ENCODE results near the gene JOSD1. TPM values are rescaled to one million over a fixed set of nuclear protein-coding genes. Genes with fewer than 3 reads are reported as not detected.

Gene JOSD1
- total RNA-seq, 1 donor, result 61.2 TPM

DNA sequence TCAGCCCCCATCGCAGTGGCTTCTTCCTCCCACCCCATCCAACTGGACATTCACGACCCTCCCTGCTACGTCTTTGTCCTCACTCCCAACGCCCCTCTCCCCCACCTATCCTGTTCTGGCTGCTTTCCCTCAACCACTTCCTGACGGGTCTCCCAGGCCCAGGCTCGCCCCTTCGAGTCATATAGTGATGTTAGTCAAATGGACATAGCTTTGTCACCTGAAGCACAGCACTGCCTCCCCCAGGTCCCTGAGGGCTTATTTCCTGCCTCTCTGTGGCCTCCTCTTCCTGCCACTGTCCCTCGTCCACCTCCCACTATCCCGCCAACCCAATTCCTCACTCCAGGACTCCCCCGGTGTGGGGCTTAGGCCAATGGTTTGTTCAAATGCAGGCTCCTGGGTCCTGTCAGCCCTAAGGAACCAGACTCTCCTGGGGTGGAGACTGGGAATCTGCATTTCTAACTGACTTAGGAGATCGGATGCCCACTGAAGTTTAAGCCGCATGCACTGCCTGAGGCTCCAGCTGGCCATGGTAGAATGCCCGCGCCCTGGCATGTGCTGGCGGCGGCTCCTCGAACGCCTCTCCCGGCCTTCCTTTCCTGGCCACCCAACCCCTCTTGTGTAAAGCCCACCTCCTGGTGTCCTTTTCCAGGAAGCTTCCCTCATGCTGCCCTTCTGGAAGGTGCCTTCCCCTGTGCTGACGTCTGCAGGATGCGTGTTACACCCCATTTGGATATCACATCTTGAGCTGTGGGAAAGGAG lies 36.7 kb upstream of the JOSD1 start:
- DNase-seq (ENCODE audit: low read depth), result no peak
- H3K4me3 ChIP-seq (ENCODE audit: low read depth, low read length), result no peak overlapping the region
- TF ChIP-seq, protein P1, sequence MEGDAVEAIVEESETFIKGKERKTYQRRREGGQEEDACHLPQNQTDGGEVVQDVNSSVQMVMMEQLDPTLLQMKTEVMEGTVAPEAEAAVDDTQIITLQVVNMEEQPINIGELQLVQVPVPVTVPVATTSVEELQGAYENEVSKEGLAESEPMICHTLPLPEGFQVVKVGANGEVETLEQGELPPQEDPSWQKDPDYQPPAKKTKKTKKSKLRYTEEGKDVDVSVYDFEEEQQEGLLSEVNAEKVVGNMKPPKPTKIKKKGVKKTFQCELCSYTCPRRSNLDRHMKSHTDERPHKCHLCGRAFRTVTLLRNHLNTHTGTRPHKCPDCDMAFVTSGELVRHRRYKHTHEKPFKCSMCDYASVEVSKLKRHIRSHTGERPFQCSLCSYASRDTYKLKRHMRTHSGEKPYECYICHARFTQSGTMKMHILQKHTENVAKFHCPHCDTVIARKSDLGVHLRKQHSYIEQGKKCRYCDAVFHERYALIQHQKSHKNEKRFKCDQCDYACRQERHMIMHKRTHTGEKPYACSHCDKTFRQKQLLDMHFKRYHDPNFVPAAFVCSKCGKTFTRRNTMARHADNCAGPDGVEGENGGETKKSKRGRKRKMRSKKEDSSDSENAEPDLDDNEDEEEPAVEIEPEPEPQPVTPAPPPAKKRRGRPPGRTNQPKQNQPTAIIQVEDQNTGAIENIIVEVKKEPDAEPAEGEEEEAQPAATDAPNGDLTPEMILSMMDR (IDR thresholded peaks at IDR 0.05; ENCODE audit: insufficient read depth, low read length), result no peak

DNA sequence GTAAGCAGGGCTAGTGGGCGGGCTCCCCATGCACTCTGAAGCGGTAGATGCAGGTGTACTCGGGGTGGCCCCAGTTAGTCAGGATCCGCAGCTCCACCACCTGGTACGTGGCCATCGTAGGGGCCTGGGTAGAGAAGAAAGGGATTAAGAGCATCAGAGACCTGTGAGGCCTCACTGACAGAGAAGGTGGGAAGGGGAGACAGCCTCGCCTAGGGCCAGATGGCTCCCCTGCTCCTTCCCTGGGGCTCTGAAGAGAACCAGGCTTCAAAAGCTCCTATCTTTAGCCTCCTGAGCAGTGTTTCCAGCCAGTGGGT lies 35.5 kb upstream of the JOSD1 start:
- TF ChIP-seq, protein P1 (IDR thresholded peaks at IDR 0.05; ENCODE audit: insufficient read depth, low read length), result no peak
- no peak for DNase-seq (ENCODE audit: low read depth)
- H3K4me3 ChIP-seq (ENCODE audit: low read depth, low read length), result no peak overlapping the region

DNA sequence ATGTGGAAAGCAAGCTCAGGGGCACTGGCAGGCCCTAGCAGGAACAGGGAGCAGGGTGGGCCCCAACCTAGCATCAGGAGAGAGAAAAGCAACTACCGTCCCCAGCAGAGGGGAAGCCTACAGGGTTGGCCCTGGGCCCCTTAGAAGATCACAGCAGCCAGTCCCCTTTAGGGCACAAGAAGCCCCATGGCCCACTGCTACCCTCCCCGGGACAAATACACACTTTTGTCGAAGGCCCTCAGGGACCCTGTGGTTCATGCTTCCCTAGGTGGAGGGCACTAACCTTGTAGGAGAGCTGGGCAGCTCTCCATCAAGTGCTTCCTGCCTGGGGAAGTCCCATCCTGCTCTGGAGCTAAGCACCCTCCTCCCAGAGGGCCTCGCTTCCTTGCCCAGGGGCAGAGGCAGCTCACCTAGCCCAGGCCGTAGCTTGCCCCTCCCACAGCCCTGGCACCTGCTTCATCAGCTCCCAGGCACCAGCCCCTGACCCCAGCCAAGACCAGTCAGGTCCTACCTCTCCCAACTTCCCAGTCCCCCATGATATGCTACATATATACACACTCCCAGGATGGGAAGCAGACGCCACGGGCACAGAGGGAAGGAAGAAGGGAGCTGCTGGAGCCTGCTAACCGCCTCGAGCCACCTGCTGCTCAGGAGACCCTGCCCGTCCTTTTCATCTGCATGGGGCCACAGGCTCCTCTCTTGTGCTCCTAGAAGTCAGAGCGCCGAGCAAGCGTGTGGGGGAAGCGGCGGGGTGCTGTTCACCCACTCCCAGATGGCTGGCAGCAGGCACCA lies 34.9 kb upstream of the JOSD1 start:
- H3K4me3 ChIP-seq (ENCODE audit: low read depth, low read length), result no peak overlapping the region
- TF ChIP-seq, protein P1 (IDR thresholded peaks at IDR 0.05; ENCODE audit: insufficient read depth, low read length), result no peak
- no peak for DNase-seq (ENCODE audit: low read depth)

GRCh38 chr22:38735126-38735464 lies 34.4 kb upstream of the JOSD1 start:
- no peak for DNase-seq (ENCODE audit: low read depth)
- no peak overlapping the region for H3K4me3 ChIP-seq (ENCODE audit: low read depth, low read length)
- TF ChIP-seq, protein P1 (IDR thresholded peaks at IDR 0.05; ENCODE audit: insufficient read depth, low read length), result no peak

- no peak overlapping the region for H3K4me3 ChIP-seq (ENCODE audit: low read depth, low read length)
- DNase-seq (ENCODE audit: low read depth), result no peak
- TF ChIP-seq, protein P1 (IDR thresholded peaks at IDR 0.05; ENCODE audit: insufficient read depth, low read length), result no peak
Observed at GRCh38 chr22:38734421-38735100, 33.8 kb upstream of the JOSD1 start.

GRCh38 chr22:38733724-38734381 lies 33.1 kb upstream of the JOSD1 start:
- TF ChIP-seq, protein P1 (IDR thresholded peaks at IDR 0.05; ENCODE audit: insufficient read depth, low read length), result no peak
- DNase-seq (ENCODE audit: low read depth), result peak; percentile 33
- no peak overlapping the region for H3K4me3 ChIP-seq (ENCODE audit: low read depth, low read length)
